ENCODE results near the gene CCL27.

- TF ChIP-seq YY1 (IDR thresholded peaks at IDR 0.05; ENCODE audit: insufficient read depth, insufficient read length) (no peak), ZNF274 (IDR thresholded peaks at IDR 0.05; ENCODE audit: low read depth, low read length) (no peak)
Observed at GRCh38 chr9:34662526-34663302, at the start of gene CCL27.

Data from NT2/D1 (cell line).